ENCODE data around the gene MYH14. TPM values are rescaled to one million over a fixed set of nuclear protein-coding genes. Genes with fewer than 3 reads are reported as not detected.

MYH14 gene
- polyA plus RNA-seq, 3 donors, result not detected

- H3K4me1 Mint-ChIP-seq, result no peaks in the 10 kb centered on the region
- H3K9me3 ChIP-seq (replicated peaks in 1 of 2; ENCODE audit: control insufficient read depth in 1 of 2, insufficient read depth in 1 of 2, low read length in 2 of 2), result no peaks in the 10 kb centered on the region
- H3K27ac ChIP-seq (ENCODE audit: low read depth in 1 of 2, low read length in 2 of 2), result no peak overlapping the region
- peaks cover 0 to 4% (median 0%) of the 10 kb centered on the region in 7 donors for H3K9me3 Mint-ChIP-seq
- no peak overlapping the region for H3K4me3 Mint-ChIP-seq
- no peak for TF ChIP-seq CTCF (IDR thresholded peaks at IDR 0.05)
- no peaks in the 10 kb centered on the region for H3K27me3 ChIP-seq (ENCODE audit: control insufficient read depth in 2 of 2, insufficient read depth in 2 of 2, low read length in 2 of 2)
- WGBS (ENCODE audit: insufficient coverage), result 74% methylated on average over 3 of the region's 10 CpGs
- intact Hi-C loops (cut with micrococcal nuclease), result no loop called here
- no peaks in the 10 kb centered on the region for H3K4me1 ChIP-seq (ENCODE audit: control insufficient read depth in 1 of 2, insufficient read depth in 2 of 2, low read length in 2 of 2)
- H3K9ac ChIP-seq (ENCODE audit: insufficient read depth, low read length, poor library complexity, severe bottlenecking), result no peak overlapping the region
- DNase-seq, result peak; percentile 6 to 44 (median 11)
- H3K4me2 ChIP-seq (replicated peaks; ENCODE audit: extremely low read depth, low read length, poor library complexity, severe bottlenecking), result no peak overlapping the region
- H4K20me1 ChIP-seq (ENCODE audit: insufficient read depth, low read length), result no peaks in the 10 kb centered on the region
- H3K79me2 ChIP-seq (ENCODE audit: insufficient read depth, low read length), result no peaks in the 10 kb centered on the region
- H3K27ac Mint-ChIP-seq, result peak overlapping the region in 2 of 7 donors; percentile 18 to 25
- H3K27me3 Mint-ChIP-seq (ENCODE audit: low read depth in 3 of 3), result peaks cover 13 to 29% (median 21%) of the 10 kb centered on the region in 3 donors
- no peak overlapping the region for H3K4me3 ChIP-seq (replicated peaks in 1 of 3; ENCODE audit: low read depth in 2 of 3, low read length in 3 of 3)
- no peaks in the 10 kb centered on the region for H3K36me3 ChIP-seq (replicated peaks in 1 of 2; ENCODE audit: control insufficient read depth in 1 of 2, insufficient read depth in 2 of 2, low read length in 2 of 2)
- no peak overlapping the region for H2AFZ ChIP-seq (ENCODE audit: insufficient read depth, low read depth, low read length, poor library complexity, severe bottlenecking)
- no peaks in the 10 kb centered on the region for H3K36me3 Mint-ChIP-seq
These were observed 97.6 kb downstream of the MYH14 start for GRCh38 chr19:50300814-50301606.

- no peaks in the 10 kb centered on the region for H3K4me1 ChIP-seq (ENCODE audit: control insufficient read depth in 1 of 2, insufficient read depth in 2 of 2, low read length in 2 of 2)
- no peak overlapping the region for H2AFZ ChIP-seq (ENCODE audit: insufficient read depth, low read depth, low read length, poor library complexity, severe bottlenecking)
- peaks cover 18 to 29% (median 23%) of the 10 kb centered on the region in 3 donors for H3K27me3 Mint-ChIP-seq (ENCODE audit: low read depth in 3 of 3)
- H3K9ac ChIP-seq (ENCODE audit: insufficient read depth, low read length, poor library complexity, severe bottlenecking), result no peak overlapping the region
- no peaks in the 10 kb centered on the region for H3K9me3 ChIP-seq (replicated peaks in 1 of 2; ENCODE audit: control insufficient read depth in 1 of 2, insufficient read depth in 1 of 2, low read length in 2 of 2)
- no peaks in the 10 kb centered on the region for H3K36me3 ChIP-seq (replicated peaks in 1 of 2; ENCODE audit: control insufficient read depth in 1 of 2, insufficient read depth in 2 of 2, low read length in 2 of 2)
- no peaks in the 10 kb centered on the region for H3K79me2 ChIP-seq (ENCODE audit: insufficient read depth, low read length)
- WGBS (ENCODE audit: insufficient coverage), result 80% methylated on average over 9 of the region's 10 CpGs
- peaks cover 0 to 4% (median 0%) of the 10 kb centered on the region in 7 donors for H3K9me3 Mint-ChIP-seq
- TF ChIP-seq CTCF (IDR thresholded peaks at IDR 0.05), result no peak
- DNase-seq, result no peak
- H3K4me3 Mint-ChIP-seq, result peak overlapping the region in 1 of 2 donors; percentile 38
- H3K27ac Mint-ChIP-seq, result peak overlapping the region in 1 of 7 donors; percentile 18
- H3K4me3 ChIP-seq (replicated peaks in 1 of 3; ENCODE audit: low read depth in 2 of 3, low read length in 3 of 3), result no peak overlapping the region
- intact Hi-C loops (cut with micrococcal nuclease), result no loop called here
- no peaks in the 10 kb centered on the region for H3K36me3 Mint-ChIP-seq
- H3K27ac ChIP-seq (ENCODE audit: low read depth in 1 of 2, low read length in 2 of 2), result no peak overlapping the region
- H3K27me3 ChIP-seq (ENCODE audit: control insufficient read depth in 2 of 2, insufficient read depth in 2 of 2, low read length in 2 of 2), result no peaks in the 10 kb centered on the region
- no peak overlapping the region for H3K4me2 ChIP-seq (replicated peaks; ENCODE audit: extremely low read depth, low read length, poor library complexity, severe bottlenecking)
- H4K20me1 ChIP-seq (ENCODE audit: insufficient read depth, low read length), result no peaks in the 10 kb centered on the region
- no peaks in the 10 kb centered on the region for H3K4me1 Mint-ChIP-seq
These were observed 98.2 kb downstream of the MYH14 start for GRCh38 chr19:50301607-50301971.

Data from CD14-positive monocyte (primary cell).